GM10248 (cell line): Measurements from ENCODE around the gene ARHGAP19.
"Not testable (repeated sequence)": the region's sequence is repeated elsewhere in the genome, so short reads cannot be mapped to it uniquely, and the experiment has no call there.

Experiments used
- CTCF ChIA-PET: fragments of 300-600 bp; sonication (Branson Sonifier 250); formaldehyde crosslinking; extraction: SDS; loops from one replicate; lab custom pipeline; 2021; ENCODE audit warnings: antibody characterized with exemption; lab: Yijun Ruan, JAX
- POLR2A ChIA-PET: fragments of 350-650 bp; sonication (Branson Sonifier 250); formaldehyde crosslinking; extraction: SDS; loops from one replicate; lab custom pipeline; 2020; ENCODE audit warnings: antibody characterized with exemption; lab: Yijun Ruan, JAX
- DNase-seq: peaks from one replicate; pipeline ENCODE4 v3.0.0; 2012; ENCODE audit errors: extremely low spot score
- CTCF ChIP-seq: IDR thresholded peaks from 2 replicates; pipeline ENCODE4 v1.5.1; 2012; ENCODE audit warnings: mild to moderate bottlenecking, low read depth; ENCODE audit errors: extremely low read depth, missing control alignments, control extremely low read depth

The ARHGAP19 gene

GRCh38 chr10:97300980-97301379 lies 8.5 kb upstream of the ARHGAP19 start:
- no peak for TF ChIP-seq CTCF
- DNase-seq, result no peak
- CTCF ChIA-PET, result interaction anchor here (1.6 kb wide), 1 partner anchor 9 kb away, joined by 3 read pairs; the partner anchor contains the start of gene ARHGAP19
- POLR2A ChIA-PET, result no interaction called here

GRCh38 chr10:97298223-97298571 lies 5.8 kb upstream of the ARHGAP19 start:
- POLR2A ChIA-PET, result no interaction called here
- CTCF ChIA-PET, result no interaction called here
- no peak for TF ChIP-seq CTCF
- no peak for DNase-seq

GRCh38 chr10:97297556-97298222 lies 5.3 kb upstream of the ARHGAP19 start:
- DNase-seq, result no peak
- no peak for TF ChIP-seq CTCF
- CTCF ChIA-PET, result no interaction called here
- POLR2A ChIA-PET, result no interaction called here

GRCh38 chr10:97292862-97293198 lies 393 bp upstream of the ARHGAP19 start:
- POLR2A ChIA-PET, result no interaction called here
- no peak for DNase-seq
- TF ChIP-seq CTCF, result no peak
- CTCF ChIA-PET, result interaction anchor here (1.2 to 3.5 kb wide), 3 partner anchors 9 to 14 kb away, joined by 3 to 23 read pairs (median 3); no protein-coding TSS in a partner anchor

- DNase-seq, result no peak
- POLR2A ChIA-PET, result no interaction called here
- no peak for TF ChIP-seq CTCF
- CTCF ChIA-PET, result interaction anchor here (0.9 to 3.5 kb wide), 5 partner anchors 9 to 81 kb away, joined by 3 to 23 read pairs (median 3); partner anchors contain the start of gene FRAT1
Observed at GRCh38 chr10:97291357-97292096, 910 bp downstream of the ARHGAP19 start.

DNA sequence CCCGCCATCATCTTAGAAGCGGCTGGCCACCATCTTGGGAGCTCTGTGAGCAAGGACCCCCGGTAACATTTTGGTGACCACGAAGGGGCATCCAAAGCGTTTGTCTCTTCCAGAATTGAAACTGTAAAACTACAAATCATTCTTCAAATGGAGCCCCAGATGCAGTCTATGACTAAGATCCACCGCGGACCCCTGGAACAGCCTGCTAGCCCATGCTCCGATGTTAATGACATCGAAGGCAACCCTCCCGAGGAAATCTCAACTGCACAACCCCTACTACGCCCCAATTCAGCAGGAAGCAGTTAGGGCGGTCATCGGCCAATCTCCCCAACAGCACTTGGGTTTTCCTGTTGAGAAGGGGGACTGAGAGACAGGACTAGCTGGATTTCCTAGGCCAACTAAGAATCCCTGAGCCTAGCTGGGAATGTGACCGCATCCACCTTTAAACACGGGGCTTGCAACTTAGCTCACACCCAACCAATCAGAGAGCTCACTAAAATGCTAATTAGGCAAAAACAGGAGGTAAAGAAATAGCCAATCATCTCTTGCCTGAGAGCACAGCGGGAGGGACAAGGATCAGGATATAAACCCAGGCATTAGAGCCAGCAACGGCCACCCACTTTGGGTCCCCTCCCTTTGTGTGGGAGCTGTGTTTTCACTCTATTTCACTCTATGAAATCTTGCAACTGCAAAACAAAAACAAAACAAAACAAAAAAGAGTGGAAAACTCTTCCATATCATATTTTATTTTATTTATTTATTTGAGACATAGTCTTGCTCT lies 1.7 kb downstream of the ARHGAP19 start:
- DNase-seq, POLR2A ChIA-PET: not testable (repeated sequence)
- CTCF ChIA-PET, result interaction anchor here (3.5 kb wide), 1 partner anchor 12 kb away, joined by 23 read pairs; no protein-coding TSS in a partner anchor

DNA sequence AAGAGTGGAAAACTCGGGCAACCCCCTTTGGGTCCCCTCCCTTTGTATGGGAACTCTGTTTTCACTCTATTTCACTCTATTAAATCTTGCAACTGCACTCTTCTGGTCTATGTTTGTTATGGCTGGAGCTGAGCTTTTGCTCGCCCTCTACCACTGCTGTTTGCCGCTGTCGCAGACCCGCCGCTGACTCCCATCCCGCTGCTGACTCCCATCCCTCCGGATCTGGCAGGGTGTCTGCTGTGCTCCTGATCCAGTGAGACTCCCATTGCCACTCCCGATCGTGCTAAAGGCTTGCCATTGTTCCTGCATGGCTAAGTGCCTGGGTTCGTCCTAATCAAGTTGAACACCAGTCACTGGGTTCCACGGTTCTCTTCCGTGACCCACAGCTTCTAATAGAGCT lies 2.4 kb downstream of the ARHGAP19 start:
- POLR2A ChIA-PET, DNase-seq: not testable (repeated sequence)
- CTCF ChIA-PET, result interaction anchor here (3.5 kb wide), 1 partner anchor 11 kb away, joined by 23 read pairs; no protein-coding TSS in a partner anchor
